Glutamatergic neuron (in vitro differentiated cells): ENCODE data around the gene PON1. TPM values are rescaled to one million over a fixed set of nuclear protein-coding genes. Genes with fewer than 3 reads are reported as not detected.

Experiments
- DNase-seq: peaks from one replicate; pipeline ENCODE4 v3.0.0; 2022
- H3K27ac Mint-ChIP-seq: one replicate; pipeline ENCODE4 v1.8.0; 2020; ENCODE audit warnings: mild to moderate bottlenecking, mixed read lengths, inconsistent platforms; ENCODE audit not compliant: unreplicated experiment
- H3K27me3 Mint-ChIP-seq: one replicate; pipeline ENCODE4 v1.8.0; 2020; ENCODE audit warnings: mild to moderate bottlenecking, moderate library complexity, mixed read lengths, inconsistent platforms; ENCODE audit not compliant: unreplicated experiment
- H3K36me3 Mint-ChIP-seq: one replicate; pipeline ENCODE4 v1.8.0; 2020; ENCODE audit warnings: mild to moderate bottlenecking, mixed read lengths, inconsistent platforms; ENCODE audit not compliant: unreplicated experiment
- H3K4me1 Mint-ChIP-seq: one replicate; pipeline ENCODE4 v1.8.0; 2020; ENCODE audit warnings: mild to moderate bottlenecking, low read depth, mixed read lengths, inconsistent platforms; ENCODE audit not compliant: unreplicated experiment
- H3K4me3 Mint-ChIP-seq: one replicate; pipeline ENCODE4 v1.8.0; 2020; ENCODE audit warnings: mild to moderate bottlenecking, mixed read lengths, inconsistent platforms; ENCODE audit not compliant: unreplicated experiment
- H3K9me3 Mint-ChIP-seq: one replicate; pipeline ENCODE4 v1.8.0; 2020; ENCODE audit warnings: mild to moderate bottlenecking, moderate library complexity, mixed read lengths, inconsistent platforms; ENCODE audit not compliant: unreplicated experiment
- CTCF ChIP-seq: fragments of 200-600 bp; sonication (generic); IDR thresholded peaks from one replicate; pipeline ENCODE4 v1.5.0; 2021; ENCODE audit not compliant: partially characterized antibody, unreplicated experiment
- total RNA-seq: library from RNA; stranded (reverse); fragmentation: NEBNext Ultra II Directional; extraction: Animal tissue kit (Norgen Biotek cat#: 25700); gene quantifications from one replicate; pipeline ENCODE4 v1.2.1, GENCODE V29; 2021; ENCODE audit not compliant: unreplicated experiment

The PON1 gene
- total RNA-seq, 1 donor from 2014 or later = 1.1 TPM

DNA sequence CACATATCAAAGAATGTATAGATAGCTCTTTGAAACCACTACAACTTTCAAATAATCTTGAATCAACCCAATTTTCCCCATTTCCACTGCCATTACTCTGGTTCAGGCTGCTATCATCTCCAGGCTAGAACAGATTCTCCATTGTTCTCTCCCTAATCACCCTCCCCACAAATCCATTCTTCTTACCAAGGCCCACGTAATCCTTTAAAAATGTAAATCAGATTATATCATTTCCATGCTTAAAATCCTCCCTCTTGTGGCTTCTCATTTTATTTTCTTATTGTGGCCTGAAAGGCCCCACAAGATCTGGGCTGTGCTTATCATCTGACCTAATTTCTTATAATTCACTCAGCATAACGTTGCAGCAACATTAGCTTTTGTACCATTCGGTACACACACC, 3.0 kb upstream of the PON1 start:
- no peaks in the 10 kb centered on the region for H3K36me3 Mint-ChIP-seq
- peaks cover 3% of the 10 kb centered on the region for H3K4me1 Mint-ChIP-seq
- peaks cover 1% of the 10 kb centered on the region for H3K27me3 Mint-ChIP-seq
- peaks cover 2% of the 10 kb centered on the region for H3K9me3 Mint-ChIP-seq
- no peak overlapping the region for H3K27ac Mint-ChIP-seq
- TF ChIP-seq CTCF = no peak
- no peak overlapping the region for H3K4me3 Mint-ChIP-seq
- no peak for DNase-seq

DNA sequence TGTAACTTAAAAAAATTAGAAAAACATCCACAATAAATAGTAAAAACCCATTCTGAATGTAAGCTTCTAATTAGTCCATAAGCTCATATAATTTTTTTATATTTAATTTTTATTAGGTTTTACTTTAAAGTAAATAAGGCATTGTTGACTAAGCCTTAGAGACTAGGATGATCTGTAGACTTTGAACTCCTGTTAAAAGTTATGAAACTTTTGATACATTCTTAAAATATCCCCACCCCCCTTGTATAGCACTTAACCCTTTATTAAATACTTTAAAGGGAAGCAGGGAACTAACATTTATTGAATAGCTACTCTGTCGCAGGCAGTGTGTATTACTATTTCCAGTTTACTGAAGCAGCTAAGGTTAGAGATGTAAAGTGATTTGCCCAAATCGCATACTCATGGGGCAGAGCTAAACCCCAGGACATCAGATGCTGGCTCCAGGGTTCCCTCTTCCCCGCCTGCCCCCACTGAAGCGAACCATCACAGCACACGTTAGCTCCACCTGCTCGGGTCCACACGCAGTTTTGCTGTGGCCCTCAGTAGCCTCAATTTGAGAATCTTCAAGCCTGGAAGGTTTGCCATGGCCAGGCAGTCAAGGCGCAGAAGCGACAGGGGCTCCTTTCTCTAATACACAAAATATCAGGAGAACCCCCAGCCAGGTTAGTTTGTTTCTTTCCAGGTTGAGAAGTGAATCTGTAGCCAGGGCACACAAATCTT, 762 bp downstream of the PON1 start:
- no peak for TF ChIP-seq CTCF
- Mint-ChIP-seq H3K36me3 (no peaks in the 10 kb centered on the region), H3K27me3 (peaks cover 5% of the 10 kb centered on the region), H3K4me1 (peaks cover 17% of the 10 kb centered on the region), H3K9me3 (peaks cover 5% of the 10 kb centered on the region), H3K27ac (no peak overlapping the region), H3K4me3 (no peak overlapping the region)
- no peak for DNase-seq

- DNase-seq = no peak
- Mint-ChIP-seq H3K4me1 (peaks cover 24% of the 10 kb centered on the region), H3K27ac (no peak overlapping the region), H3K36me3 (no peaks in the 10 kb centered on the region), H3K9me3 (peaks cover 7% of the 10 kb centered on the region), H3K4me3 (no peak overlapping the region), H3K27me3 (peaks cover 6% of the 10 kb centered on the region)
- no peak for TF ChIP-seq CTCF
Observed at GRCh38 chr7:95322854-95323253, 1.5 kb downstream of the PON1 start.

- Mint-ChIP-seq H3K36me3 (no peaks in the 10 kb centered on the region), H3K4me3 (no peak overlapping the region), H3K4me1 (peaks cover 27% of the 10 kb centered on the region), H3K27me3 (peaks cover 6% of the 10 kb centered on the region), H3K9me3 (peaks cover 7% of the 10 kb centered on the region), H3K27ac (no peak overlapping the region)
- DNase-seq = no peak
- TF ChIP-seq CTCF = no peak
Observed at GRCh38 chr7:95322396-95322795, 1.9 kb downstream of the PON1 start.

- no peak overlapping the region for H3K4me3 Mint-ChIP-seq
Observed at GRCh38 chr7:95321720-95322119, 2.6 kb downstream of the PON1 start.

More at GRCh38 chr7:95321720-95322119, 2.6 kb downstream of the PON1 start:
- no peak for DNase-seq
- Mint-ChIP-seq H3K27me3 (peaks cover 6% of the 10 kb centered on the region), H3K4me1 (peaks cover 27% of the 10 kb centered on the region), H3K36me3 (no peaks in the 10 kb centered on the region), H3K9me3 (peaks cover 7% of the 10 kb centered on the region), H3K27ac (no peak overlapping the region)
- TF ChIP-seq CTCF = no peak
